Measurements from ENCODE around the gene QRICH1. TPM values are rescaled to one million over a fixed set of nuclear protein-coding genes. Genes with fewer than 3 reads are reported as not detected.

Gene QRICH1
- total and polyA plus RNA-seq, 2 of the 13 experiments (the other 11 are each of a cell fraction or from before 2014, with no cell fraction given), result 52.6 to 102 TPM

DNA sequence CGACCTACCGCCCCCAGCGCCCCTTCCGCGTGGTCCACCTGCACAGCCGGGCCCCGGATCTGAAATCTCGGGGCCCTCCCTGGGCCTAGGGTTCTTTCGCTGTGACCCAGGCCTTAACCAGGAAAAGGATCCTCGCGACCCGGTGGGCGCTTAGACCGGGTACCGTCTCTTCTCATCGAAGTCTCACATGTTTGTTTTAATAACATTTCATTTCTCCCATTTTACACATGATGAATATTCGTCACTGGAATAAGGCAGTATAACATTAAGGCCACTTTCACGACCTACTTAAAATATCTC is 75.2 kb downstream of the QRICH1 start (continued):
- no peak for TF ChIP-seq ZNF761 (CRISPR knock-in tag; conservative IDR thresholded peaks at IDR 0.05)
- TF ChIP-seq ZBTB8A (CRISPR knock-in tag; IDR thresholded peaks at IDR 0.05; ENCODE audit: borderline replicate concordance, low read depth), result no peak
- TF ChIP-seq EEA1 (CRISPR knock-in tag; IDR thresholded peaks at IDR 0.05; ENCODE audit: borderline replicate concordance), result no peak
- TF ChIP-seq NFIB (CRISPR knock-in tag; IDR thresholded peaks at IDR 0.05; ENCODE audit: borderline replicate concordance), result no peak
- TF ChIP-seq ZNF670 (CRISPR knock-in tag; IDR thresholded peaks at IDR 0.05; ENCODE audit: borderline replicate concordance), result 0 out of 2 replicates have a peak, but pooled peaks have one; percentile 18
- TF ChIP-seq ZBTB3 (CRISPR knock-in tag; IDR thresholded peaks at IDR 0.05; ENCODE audit: borderline replicate concordance, low read depth), result peak; percentile 17; the same call in 1 of the 2 replicates
- TF ChIP-seq TMF1 (CRISPR knock-in tag; IDR thresholded peaks at IDR 0.05; ENCODE audit: low read depth), result no peak
- no peak for TF ChIP-seq ZNF10 (CRISPR knock-in tag; IDR thresholded peaks at IDR 0.05; ENCODE audit: borderline replicate concordance, low read depth)
- no peak for TF ChIP-seq TBX3 (IDR thresholded peaks at IDR 0.05; ENCODE audit: borderline replicate concordance)
- TF ChIP-seq, protein P1, sequence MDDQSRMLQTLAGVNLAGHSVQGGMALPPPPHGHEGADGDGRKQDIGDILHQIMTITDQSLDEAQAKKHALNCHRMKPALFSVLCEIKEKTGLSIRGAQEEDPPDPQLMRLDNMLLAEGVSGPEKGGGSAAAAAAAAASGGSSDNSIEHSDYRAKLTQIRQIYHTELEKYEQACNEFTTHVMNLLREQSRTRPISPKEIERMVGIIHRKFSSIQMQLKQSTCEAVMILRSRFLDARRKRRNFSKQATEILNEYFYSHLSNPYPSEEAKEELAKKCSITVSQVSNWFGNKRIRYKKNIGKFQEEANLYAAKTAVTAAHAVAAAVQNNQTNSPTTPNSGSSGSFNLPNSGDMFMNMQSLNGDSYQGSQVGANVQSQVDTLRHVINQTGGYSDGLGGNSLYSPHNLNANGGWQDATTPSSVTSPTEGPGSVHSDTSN (CRISPR knock-in tag; IDR thresholded peaks at IDR 0.05; ENCODE audit: borderline replicate concordance), result no peak
- peak; percentile 16 for TF ChIP-seq KAT8 (CRISPR knock-in tag; IDR thresholded peaks at IDR 0.05)
- TF ChIP-seq, protein P2, sequence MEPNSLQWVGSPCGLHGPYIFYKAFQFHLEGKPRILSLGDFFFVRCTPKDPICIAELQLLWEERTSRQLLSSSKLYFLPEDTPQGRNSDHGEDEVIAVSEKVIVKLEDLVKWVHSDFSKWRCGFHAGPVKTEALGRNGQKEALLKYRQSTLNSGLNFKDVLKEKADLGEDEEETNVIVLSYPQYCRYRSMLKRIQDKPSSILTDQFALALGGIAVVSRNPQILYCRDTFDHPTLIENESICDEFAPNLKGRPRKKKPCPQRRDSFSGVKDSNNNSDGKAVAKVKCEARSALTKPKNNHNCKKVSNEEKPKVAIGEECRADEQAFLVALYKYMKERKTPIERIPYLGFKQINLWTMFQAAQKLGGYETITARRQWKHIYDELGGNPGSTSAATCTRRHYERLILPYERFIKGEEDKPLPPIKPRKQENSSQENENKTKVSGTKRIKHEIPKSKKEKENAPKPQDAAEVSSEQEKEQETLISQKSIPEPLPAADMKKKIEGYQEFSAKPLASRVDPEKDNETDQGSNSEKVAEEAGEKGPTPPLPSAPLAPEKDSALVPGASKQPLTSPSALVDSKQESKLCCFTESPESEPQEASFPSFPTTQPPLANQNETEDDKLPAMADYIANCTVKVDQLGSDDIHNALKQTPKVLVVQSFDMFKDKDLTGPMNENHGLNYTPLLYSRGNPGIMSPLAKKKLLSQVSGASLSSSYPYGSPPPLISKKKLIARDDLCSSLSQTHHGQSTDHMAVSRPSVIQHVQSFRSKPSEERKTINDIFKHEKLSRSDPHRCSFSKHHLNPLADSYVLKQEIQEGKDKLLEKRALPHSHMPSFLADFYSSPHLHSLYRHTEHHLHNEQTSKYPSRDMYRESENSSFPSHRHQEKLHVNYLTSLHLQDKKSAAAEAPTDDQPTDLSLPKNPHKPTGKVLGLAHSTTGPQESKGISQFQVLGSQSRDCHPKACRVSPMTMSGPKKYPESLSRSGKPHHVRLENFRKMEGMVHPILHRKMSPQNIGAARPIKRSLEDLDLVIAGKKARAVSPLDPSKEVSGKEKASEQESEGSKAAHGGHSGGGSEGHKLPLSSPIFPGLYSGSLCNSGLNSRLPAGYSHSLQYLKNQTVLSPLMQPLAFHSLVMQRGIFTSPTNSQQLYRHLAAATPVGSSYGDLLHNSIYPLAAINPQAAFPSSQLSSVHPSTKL (CRISPR knock-in tag; IDR thresholded peaks at IDR 0.05), result no peak
- TF ChIP-seq ZNF607 (CRISPR knock-in tag; IDR thresholded peaks at IDR 0.05; ENCODE audit: borderline replicate concordance), result no peak
- TF ChIP-seq ZNF143 (CRISPR knock-in tag; IDR thresholded peaks at IDR 0.05), result no peak
- no peak for TF ChIP-seq HOXA3 (CRISPR knock-in tag; IDR thresholded peaks at IDR 0.05)
- TF ChIP-seq, protein P3, sequence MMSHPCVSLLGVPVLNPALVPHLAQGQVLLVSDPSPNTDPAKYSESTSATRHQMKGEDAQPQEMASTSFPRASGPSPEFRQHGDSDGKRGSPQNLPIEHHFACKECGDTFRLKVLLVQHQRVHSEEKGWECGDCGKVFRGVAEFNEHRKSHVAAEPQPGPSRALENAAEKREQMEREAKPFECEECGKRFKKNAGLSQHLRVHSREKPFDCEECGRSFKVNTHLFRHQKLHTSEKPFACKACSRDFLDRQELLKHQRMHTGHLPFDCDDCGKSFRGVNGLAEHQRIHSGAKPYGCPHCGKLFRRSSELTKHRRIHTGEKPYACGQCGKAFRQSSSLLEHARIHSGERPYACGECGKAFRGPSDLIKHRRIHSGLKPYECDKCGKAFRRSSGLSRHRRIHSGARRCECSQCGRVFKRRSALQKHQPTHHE (CRISPR knock-in tag; IDR thresholded peaks at IDR 0.05; ENCODE audit: borderline replicate concordance), result no peak
- 0 out of 2 replicates have a peak, but pooled peaks have one; percentile 14 for TF ChIP-seq CREM (IDR thresholded peaks at IDR 0.05)
- TF ChIP-seq CREM (CRISPR knock-in tag; IDR thresholded peaks at IDR 0.05), result no peak
- no peak for TF ChIP-seq ZNF781 (CRISPR knock-in tag; IDR thresholded peaks at IDR 0.05; ENCODE audit: borderline replicate concordance, not compliant biosample characterization)
- TF ChIP-seq IKZF4 (CRISPR knock-in tag; IDR thresholded peaks at IDR 0.05; ENCODE audit: borderline replicate concordance, low read depth, not compliant biosample characterization), result no peak
- no peak; the same call in 1 of the 2 replicates for TF ChIP-seq ZNF253 (CRISPR knock-in tag; IDR thresholded peaks at IDR 0.05; ENCODE audit: borderline replicate concordance)
- no peak for TF ChIP-seq ZKSCAN1 (IDR thresholded peaks at IDR 0.05; ENCODE audit: low read length)
- TF ChIP-seq ZSCAN30 (CRISPR knock-in tag; IDR thresholded peaks at IDR 0.05), result no peak
- no peak for TF ChIP-seq ARNT (IDR thresholded peaks at IDR 0.05)
- no peak for TF ChIP-seq NFIC (IDR thresholded peaks at IDR 0.05; ENCODE audit: low read length)
- TF ChIP-seq GABPB1 (CRISPR knock-in tag; IDR thresholded peaks at IDR 0.05), result peak; percentile 44; the same call in 1 of the 2 replicates
- no peak for TF ChIP-seq TBP (CRISPR knock-in tag; IDR thresholded peaks at IDR 0.05)

Data from HepG2 (cell line).